ENCODE results near the gene CACNB4. TPM values are rescaled to one million over a fixed set of nuclear protein-coding genes. Genes with fewer than 3 reads are reported as not detected.

The CACNB4 gene
- total and polyA plus RNA-seq, 9 of the 15 experiments (the other 6 are each of a cell fraction or from before 2014, with no cell fraction given) = 0.01 to 0.20 (median 0.04) TPM; not detected in 1

DNA sequence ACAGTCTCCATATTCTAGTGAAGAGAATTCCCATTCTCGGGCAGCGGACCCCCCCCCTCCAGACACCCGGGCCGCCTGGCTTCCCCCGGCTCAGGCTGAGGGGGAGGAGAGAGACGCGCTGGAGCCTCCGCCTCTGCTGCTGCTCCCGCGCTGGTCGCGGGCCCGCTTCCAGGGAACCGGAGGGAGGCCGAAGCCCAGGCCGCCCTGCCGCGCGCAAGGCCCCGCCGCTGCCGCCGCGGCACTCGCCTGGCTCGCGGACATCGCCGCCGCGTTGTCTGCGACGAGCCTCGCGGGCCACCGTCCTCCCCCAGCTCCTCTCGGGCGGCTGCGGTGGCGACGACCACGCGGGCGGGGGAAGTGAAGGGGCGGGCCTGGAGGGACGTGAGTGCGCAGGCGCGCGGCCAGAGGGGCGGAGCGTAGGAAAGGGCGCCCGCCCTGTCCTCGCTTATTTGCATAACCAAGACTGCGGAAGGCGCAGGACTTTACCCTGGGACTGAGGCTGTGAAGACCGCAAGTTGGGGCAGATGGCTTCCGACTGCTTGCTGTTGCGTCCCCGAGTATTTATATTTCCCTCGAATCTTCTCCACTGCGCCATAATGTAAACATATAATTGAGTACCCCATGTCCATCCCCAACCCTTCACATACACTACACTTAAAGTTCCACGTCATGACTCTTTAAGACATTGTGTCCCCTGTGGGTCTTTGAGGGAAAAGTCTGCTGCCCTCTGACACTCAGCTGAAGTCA is 270.5 kb downstream of the CACNB4 start, which contains the start of gene ARL5A (continued):
- TF ChIP-seq TAF1 (IDR thresholded peaks at IDR 0.05; ENCODE audit: control insufficient read depth, extremely low read depth, insufficient read depth, low read length, severe bottlenecking) (peak; percentile 90), GTF2B (IDR thresholded peaks at IDR 0.05; ENCODE audit: extremely low read depth, insufficient read length) (peak; percentile 84), HOMEZ (CRISPR knock-in tag; IDR thresholded peaks at IDR 0.05) (peak; percentile 90; the same call in 1 of the 2 replicates), POLR2AphosphoS2 (IDR thresholded peaks at IDR 0.05; ENCODE audit: low read length) (peak; percentile 84; the same call in 1 of the 2 replicates), ILF3 (IDR thresholded peaks at IDR 0.05; ENCODE audit: borderline replicate concordance) (peak; percentile 79; the same call in 1 of the 2 replicates), YBX1 (IDR thresholded peaks at IDR 0.05) (no peak), CAMTA2 (CRISPR knock-in tag; conservative IDR thresholded peaks at IDR 0.05) (peak; percentile 73; the same call in 1 of the 2 replicates), ZNF592 (IDR thresholded peaks at IDR 0.05) (peak; percentile 26), TEAD4 (IDR thresholded peaks at IDR 0.05; ENCODE audit: low read length) (peak; percentile 59), TEAD4 (CRISPR knock-in tag; IDR thresholded peaks at IDR 0.05; ENCODE audit: borderline replicate concordance) (peak; percentile 35; the same call in 1 of the 2 replicates), ZNF57 (CRISPR knock-in tag; IDR thresholded peaks at IDR 0.05) (0 out of 2 replicates have a peak, but pooled peaks have one; percentile 65), SPI1 (IDR thresholded peaks at IDR 0.05; ENCODE audit: borderline replicate concordance, low read depth, low read length) (peak; percentile 55), STAT5A (IDR thresholded peaks at IDR 0.05; ENCODE audit: borderline replicate concordance, low read length) (peak; percentile 10; the same call in 1 of the 2 replicates), RCOR1 (IDR thresholded peaks at IDR 0.05; ENCODE audit: borderline replicate concordance in 1 of 2, low read depth in 2 of 2, low read length in 2 of 2) (peak in 1 of 2 experiments; percentile 47; a peak in 1 of 4 replicates), ZNF445 (CRISPR knock-in tag; IDR thresholded peaks at IDR 0.05; ENCODE audit: low read depth) (no peak), NCOA2 (IDR thresholded peaks at IDR 0.05; ENCODE audit: partially characterized antibody in 2 of 2) (no peak), ZNF212 (CRISPR knock-in tag; IDR thresholded peaks at IDR 0.05) (0 out of 2 replicates have a peak, but pooled peaks have one; percentile 13), ZBTB17 (CRISPR knock-in tag; IDR thresholded peaks at IDR 0.05) (peak; percentile 65)
- TF ChIP-seq, protein P1, sequence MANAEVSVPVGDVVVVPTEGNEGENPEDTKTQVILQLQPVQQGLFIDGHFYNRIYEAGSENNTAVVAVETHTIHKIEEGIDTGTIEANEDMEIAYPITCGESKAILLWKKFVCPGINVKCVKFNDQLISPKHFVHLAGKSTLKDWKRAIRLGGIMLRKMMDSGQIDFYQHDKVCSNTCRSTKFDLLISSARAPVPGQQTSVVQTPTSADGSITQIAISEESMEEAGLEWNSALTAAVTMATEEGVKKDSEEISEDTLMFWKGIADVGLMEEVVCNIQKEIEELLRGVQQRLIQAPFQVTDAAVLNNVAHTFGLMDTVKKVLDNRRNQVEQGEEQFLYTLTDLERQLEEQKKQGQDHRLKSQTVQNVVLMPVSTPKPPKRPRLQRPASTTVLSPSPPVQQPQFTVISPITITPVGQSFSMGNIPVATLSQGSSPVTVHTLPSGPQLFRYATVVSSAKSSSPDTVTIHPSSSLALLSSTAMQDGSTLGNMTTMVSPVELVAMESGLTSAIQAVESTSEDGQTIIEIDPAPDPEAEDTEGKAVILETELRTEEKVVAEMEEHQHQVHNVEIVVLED (CRISPR knock-in tag; IDR thresholded peaks at IDR 0.05) = peak; percentile 30; the same call in 1 of the 2 replicates

Measured in K562 (cell line).